ENCODE data around the gene DIS3L2. TPM values are rescaled to one million over a fixed set of nuclear protein-coding genes. Genes with fewer than 3 reads are reported as not detected.
"Not testable (repeated sequence)": the region's sequence is repeated elsewhere in the genome, so short reads cannot be mapped to it uniquely, and the experiment has no call there.

The DIS3L2 gene
- total RNA-seq, 1 experiment from 2014 or later = 21.5 TPM

- DNase-seq (ENCODE audit: low read depth, low spot score); in situ Hi-C loops (cut with HindIII; ENCODE audit: low pct_unique_long_range_greater_than_20kb, low sequenced_read_pairs): not testable (repeated sequence)
These were observed 418.4 kb downstream of the DIS3L2 start for GRCh38 chr2:232379610-232380590.

GRCh38 chr2:232381204-232382031 is 419.9 kb downstream of the DIS3L2 start:
- in situ Hi-C loops (cut with HindIII; ENCODE audit: low pct_unique_long_range_greater_than_20kb, low sequenced_read_pairs); DNase-seq (ENCODE audit: low read depth, low spot score): not testable (repeated sequence)

GRCh38 chr2:232382331-232383225 is 421.1 kb downstream of the DIS3L2 start:
- DNase-seq (ENCODE audit: low read depth, low spot score) = no peak
- in situ Hi-C loops (cut with HindIII; ENCODE audit: low pct_unique_long_range_greater_than_20kb, low sequenced_read_pairs) = no loop called here

GRCh38 chr2:232384466-232384865 is 423.0 kb downstream of the DIS3L2 start:
- DNase-seq (ENCODE audit: low read depth, low spot score) = no peak
- in situ Hi-C loops (cut with HindIII; ENCODE audit: low pct_unique_long_range_greater_than_20kb, low sequenced_read_pairs) = no loop called here

GRCh38 chr2:232385058-232385457 is 423.5 kb downstream of the DIS3L2 start:
- in situ Hi-C loops (cut with HindIII; ENCODE audit: low pct_unique_long_range_greater_than_20kb, low sequenced_read_pairs); DNase-seq (ENCODE audit: low read depth, low spot score): not testable (repeated sequence)

GRCh38 chr2:232385660-232386489 is 424.4 kb downstream of the DIS3L2 start:
- peak; percentile 63 for DNase-seq (ENCODE audit: low read depth, low spot score)
- in situ Hi-C loops (cut with HindIII; ENCODE audit: low pct_unique_long_range_greater_than_20kb, low sequenced_read_pairs) = no loop called here

GRCh38 chr2:232386490-232386739 is 424.9 kb downstream of the DIS3L2 start:
- in situ Hi-C loops (cut with HindIII; ENCODE audit: low pct_unique_long_range_greater_than_20kb, low sequenced_read_pairs) = no loop called here
- DNase-seq (ENCODE audit: low read depth, low spot score) = no peak

Small RNA genes lying within 50 kb of the gene (small RNA-seq; reads per million reads assigned to genes)
- 0 to 0.05 reads per million in 2 experiments for gene AC068134.3
- gene AC068134.4 = 0 reads per million in 2 experiments
- gene MIR562 = 0 reads per million in 2 experiments

Other genes starting within 250 kb of the DIS3L2 start
- gene PDE6D, start 180.4 kb upstream of the DIS3L2 start, total RNA-seq (2014; rRNA removed; shearing (Covaris generic)) = 37.7 and 43.6 TPM in 2 replicates
- gene COPS7B, start 175.3 kb upstream of the DIS3L2 start, total RNA-seq (2014; rRNA removed; shearing (Covaris generic)) = 19.6 and 20.7 TPM in 2 replicates
- gene NPPC, start 35.3 kb upstream of the DIS3L2 start, total RNA-seq (2014; rRNA removed; shearing (Covaris generic)) = 2.1 and 2.4 TPM in 2 replicates